Keratinocyte (primary cell): ENCODE data around the gene TMEM59L.

Experiments
- CTCF ChIP-seq, 3 experiments: IDR thresholded peaks in 1 of 3; conservative IDR thresholded peaks in 1 of 3; optimal IDR thresholded peaks in 1 of 3; 2 replicates in 2 of 3; 3 replicates in 1 of 3; pipeline versions ENCODE3 to v1.5.1; 2011; ENCODE audit warnings: low read length in 3 of 3, mild to moderate bottlenecking in 3 of 3, moderate library complexity in 2 of 3, control low read depth in 1 of 3, inconsistent platforms in 1 of 3; ENCODE audit not compliant: insufficient read depth in 2 of 3; ENCODE audit errors: extremely low read depth in 1 of 3
- EZH2 ChIP-seq: IDR thresholded peaks from one replicate; pipeline ENCODE4 v1.6.1; 2012; ENCODE audit warnings: inconsistent platforms, mild to moderate bottlenecking, low read length, moderate library complexity

GRCh38 chr19:18612772-18613588 is at the start of gene TMEM59L:
- TF ChIP-seq EZH2 (peak; percentile 43), CTCF (optimal IDR thresholded peaks at IDR 0.05 in 1 of 3, IDR thresholded peaks at IDR 0.05 in 1 of 3, conservative IDR thresholded peaks at IDR 0.05 in 1 of 3; ENCODE audit: extremely low read depth in 1 of 3, insufficient read depth in 2 of 3, low read length in 3 of 3) (no peak)
